Measurements from ENCODE around the gene TFB2M.

Gene TFB2M

GRCh38 chr1:246512635-246513034 is 53.4 kb downstream of the TFB2M start:
- DNase-seq, result no peak

GRCh38 chr1:246512230-246512629 is 53.8 kb downstream of the TFB2M start:
- DNase-seq, result no peak

- no peak for DNase-seq
Observed at GRCh38 chr1:246511203-246511602, 54.9 kb downstream of the TFB2M start.

GRCh38 chr1:246510147-246511030 is 55.7 kb downstream of the TFB2M start:
- DNase-seq, result no peak

- no peak for DNase-seq
Observed at GRCh38 chr1:246508897-246509688, 57.0 kb downstream of the TFB2M start.

GRCh38 chr1:246506674-246507481 is 59.2 kb downstream of the TFB2M start, which contains the start of gene SMYD3:
Gene SMYD3 (minus strand): TSS chr1:246507279.
- DNase-seq, result peak; percentile 82

- no peak for DNase-seq
Observed at GRCh38 chr1:246506367-246506673, 59.7 kb downstream of the TFB2M start.

GRCh38 chr1:246503341-246503740 is 62.7 kb downstream of the TFB2M start:
- peak; percentile 17 for DNase-seq

- DNase-seq, result peak; percentile 70
Observed at GRCh38 chr1:246497331-246497915, 68.6 kb downstream of the TFB2M start.

GRCh38 chr1:246492611-246493245 is 73.3 kb downstream of the TFB2M start:
- peak; percentile 75 for DNase-seq

GRCh38 chr1:246491551-246492053 is 74.5 kb downstream of the TFB2M start:
- no peak for DNase-seq

Data from fibroblast of skin of abdomen (primary cell).